ENCODE measurements around the gene DCUN1D1.

DCUN1D1 gene

DNA sequence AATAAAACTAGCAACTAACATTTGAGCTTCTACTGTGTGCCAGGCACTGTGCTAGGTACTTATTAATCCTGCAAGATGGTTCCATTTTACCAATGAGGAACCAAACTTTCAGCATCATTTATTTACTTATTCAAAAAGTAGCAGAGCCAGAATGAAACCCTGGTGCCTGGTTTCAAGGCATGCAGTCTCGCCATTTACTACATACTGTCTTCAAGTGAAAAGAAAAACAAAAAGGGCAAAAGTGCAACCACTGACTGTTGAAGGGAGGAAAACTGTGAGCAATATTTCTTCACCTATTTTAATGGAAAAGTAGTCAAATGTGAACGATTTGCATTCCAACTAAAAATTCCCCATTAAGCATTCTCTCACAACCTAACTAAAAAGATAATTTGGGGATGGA is 8.7 kb downstream of the DCUN1D1 start:
- no peak for DNase-seq

DNA sequence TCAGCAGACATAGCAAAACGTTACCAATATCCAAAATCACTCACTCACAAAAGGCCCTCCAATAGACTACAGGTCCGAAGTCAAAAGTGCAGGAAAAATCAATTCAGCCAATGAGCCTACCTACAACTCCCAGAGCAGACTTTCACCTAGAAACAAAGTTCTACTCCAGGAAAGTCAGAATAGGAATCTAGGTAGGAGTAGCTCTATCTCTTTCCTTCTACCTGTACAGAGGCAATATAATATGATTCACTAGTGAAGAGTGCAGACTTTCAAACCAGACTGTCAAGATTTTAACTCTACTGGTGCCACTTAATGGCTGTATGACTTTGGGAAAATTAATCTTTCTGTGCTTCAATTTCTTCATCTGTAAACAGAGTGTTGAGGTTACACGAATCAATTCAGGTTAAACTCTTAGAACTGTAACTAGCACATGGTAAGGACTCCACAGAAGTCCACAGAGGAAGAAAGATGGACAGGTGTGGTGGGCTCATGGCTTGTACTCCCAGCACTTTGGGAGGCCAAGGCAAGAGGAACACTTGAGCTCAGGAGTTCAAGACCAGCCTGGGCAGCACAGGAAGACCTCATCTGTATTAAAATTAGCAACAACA is 9.4 kb downstream of the DCUN1D1 start:
- DNase-seq: no peak

DNA sequence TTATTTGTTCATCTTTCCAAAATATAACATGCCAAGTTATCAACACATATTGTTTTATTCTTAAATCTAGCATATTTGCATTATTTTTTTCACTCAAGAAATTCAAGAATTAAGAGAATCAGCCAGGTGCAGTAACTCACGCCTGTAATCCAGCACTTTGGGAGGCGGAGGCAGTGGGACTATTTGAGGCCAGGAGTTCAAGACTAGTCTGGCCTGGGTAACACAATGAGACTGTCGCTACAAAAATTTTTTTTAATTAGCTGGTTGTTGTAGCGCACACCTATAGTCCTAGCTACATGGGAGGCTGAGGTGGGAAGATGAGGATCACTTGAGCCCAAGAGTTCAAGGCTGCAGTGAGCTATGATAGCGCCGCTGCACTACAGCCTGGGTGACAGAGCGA is 10.5 kb downstream of the DCUN1D1 start:
- no peak for DNase-seq

DNA sequence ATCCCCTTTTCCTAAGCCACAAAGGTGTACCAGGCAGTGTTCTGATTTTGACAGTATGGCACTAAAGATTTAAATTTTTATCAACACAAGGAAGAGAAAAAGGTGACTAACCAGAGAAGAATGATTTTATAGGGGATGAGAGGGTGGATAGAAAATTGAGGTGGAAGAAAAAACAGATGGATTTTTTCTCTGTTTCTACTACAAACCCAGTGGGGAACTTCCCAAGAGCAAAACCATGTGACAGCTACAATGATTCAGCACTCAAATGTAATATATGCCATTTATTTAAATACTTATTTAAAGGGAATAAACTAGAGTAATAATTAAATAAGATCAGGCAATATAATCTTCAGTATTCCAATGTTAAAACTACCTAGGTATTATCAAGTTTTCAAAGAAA is 11.1 kb downstream of the DCUN1D1 start:
- DNase-seq: no peak

DNA sequence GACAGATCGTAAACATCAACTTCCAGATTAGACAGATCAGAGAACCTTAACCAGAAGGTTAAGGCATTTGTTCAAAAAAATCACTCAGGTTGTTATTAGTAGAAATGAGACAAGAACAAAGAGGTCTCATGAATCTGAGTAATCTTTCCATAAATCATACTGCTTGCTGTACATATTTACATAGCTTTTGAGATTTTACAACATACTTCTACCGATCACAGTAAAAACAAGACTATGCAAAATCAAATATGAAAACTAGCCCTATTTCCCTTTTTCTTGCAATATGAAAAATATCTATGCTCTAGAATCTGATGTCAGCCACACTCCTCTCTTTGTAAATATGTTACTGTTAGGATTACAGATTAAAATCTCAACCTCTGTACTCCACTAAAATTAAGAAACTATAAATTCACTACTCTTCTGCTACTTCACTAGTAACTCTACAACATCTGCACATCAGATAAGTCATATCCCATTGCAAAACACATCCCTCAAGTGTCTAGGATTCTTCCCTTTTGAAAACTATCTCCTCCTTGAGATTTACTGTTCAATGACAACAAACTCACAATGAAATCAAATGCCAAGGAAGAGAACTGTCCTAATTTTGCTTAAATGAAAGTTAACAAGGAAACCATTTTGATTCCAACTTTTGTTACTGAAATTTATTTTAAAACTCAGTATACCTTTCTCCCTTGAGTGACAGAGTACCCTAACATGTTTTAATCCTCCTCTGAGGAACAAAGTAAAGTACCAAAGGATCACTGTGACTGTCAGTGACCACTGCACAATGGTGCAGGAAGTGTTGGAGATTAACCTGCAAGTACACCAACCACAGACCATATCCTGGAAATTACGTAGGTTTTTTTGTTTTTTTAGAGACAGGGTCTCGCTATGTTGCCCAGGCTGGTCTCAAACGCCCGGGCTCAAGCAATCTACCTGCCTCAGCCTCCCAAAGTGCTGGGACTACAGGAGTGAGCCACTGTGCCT is 12.8 kb downstream of the DCUN1D1 start:
- no peak for DNase-seq

DNA sequence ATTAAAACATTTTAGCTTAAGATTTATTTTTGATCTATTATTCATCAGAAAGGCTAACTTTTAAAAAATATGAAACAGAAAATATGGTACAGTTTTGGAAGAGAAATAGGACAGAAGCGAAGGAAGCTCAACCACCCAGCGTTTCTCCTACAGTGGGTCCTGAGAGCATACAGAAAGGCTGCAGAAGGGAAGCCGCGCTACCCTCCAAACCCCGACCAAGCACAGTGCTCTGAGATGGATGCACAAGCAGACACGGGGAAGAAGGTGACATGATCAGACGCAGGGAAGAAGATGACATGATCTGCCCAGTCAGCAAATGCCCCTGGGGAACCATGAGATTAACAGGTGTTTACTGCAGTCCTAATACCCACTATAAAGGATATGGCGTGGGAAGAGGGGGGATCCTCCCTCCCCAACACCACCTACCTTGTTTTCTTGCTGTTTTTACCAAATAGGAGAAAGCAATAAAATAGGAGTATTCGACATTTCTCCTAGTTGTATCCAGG is 14.4 kb downstream of the DCUN1D1 start:
- DNase-seq: no peak

DNA sequence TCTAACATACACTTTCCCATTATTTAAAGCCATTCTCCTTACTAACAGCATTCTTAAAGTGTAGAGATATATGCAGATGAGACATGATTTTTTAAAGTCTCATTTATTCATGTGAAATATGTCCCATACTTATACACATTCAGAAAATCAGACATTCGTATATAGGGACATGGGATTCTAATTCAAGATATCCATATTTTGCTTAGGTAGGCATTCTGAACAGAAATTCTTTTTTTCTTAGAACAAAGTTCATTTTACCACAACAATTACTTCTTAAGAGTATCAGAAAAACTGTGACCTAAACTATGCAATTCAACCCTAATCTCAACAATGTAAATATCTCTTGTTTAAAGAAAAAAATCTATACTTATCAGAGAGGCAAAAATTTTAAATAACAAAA is 16.2 kb downstream of the DCUN1D1 start:
- no peak for DNase-seq

DNA sequence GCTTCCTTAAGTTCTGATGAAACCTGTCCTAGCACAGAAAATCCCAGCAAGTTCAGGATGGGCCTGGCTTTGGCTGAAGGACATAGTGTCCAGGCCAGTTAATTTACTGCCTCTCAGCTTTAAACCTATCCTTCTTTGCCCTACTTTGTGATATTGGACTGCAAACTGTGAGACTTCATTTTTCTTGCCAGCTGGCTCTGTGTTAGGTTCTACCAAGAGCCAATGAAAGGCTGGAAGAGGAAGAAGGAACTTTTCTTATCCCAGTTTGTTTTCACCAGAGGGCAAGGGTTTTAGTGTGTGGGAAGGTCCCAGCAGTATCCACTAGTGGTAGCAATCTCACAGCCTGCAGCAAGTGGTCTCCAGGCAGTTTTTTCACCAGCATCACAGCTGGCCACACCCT is 18.2 kb downstream of the DCUN1D1 start:
- no peak for DNase-seq

DNA sequence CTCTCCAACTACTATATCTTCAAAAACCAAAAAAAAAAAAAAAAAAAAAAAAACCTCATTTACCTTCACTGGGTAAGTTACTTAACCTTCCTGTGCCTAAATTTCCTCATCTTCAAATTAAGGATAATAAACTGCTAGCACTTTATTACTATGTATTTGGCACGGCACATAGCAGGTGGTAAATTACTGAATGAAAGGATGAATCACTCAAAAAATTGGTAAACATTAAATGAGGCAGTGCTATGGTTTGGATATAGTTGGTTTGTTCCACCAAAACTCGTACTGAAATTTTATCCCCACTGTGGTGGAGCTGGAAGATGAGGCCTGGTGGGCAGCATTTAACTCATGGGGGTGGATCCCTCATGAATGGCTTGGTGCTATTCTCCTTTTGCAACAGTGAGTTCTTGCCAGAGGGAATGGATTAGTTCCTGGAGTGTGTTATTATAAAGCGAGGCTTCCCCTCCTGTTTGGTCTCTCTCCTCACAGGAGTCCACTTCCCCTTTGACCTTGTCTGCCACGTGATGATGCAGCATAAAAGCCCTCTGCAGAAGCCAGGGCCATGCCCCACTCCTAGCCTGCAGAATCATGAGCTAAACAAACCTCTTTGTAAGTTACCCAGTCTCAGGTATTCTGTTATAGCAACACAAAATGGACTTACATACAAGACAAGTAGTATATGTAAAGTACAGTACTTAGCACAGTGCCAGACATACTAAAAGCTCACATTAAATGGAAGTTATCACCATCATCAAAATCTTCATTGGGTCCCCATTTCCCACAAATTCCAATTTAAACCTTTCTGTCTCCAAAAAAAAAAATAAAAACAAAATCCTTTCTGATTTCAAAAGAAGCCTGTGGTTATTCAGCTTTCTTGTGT is 20.6 kb downstream of the DCUN1D1 start:
- DNase-seq: no peak

DNA sequence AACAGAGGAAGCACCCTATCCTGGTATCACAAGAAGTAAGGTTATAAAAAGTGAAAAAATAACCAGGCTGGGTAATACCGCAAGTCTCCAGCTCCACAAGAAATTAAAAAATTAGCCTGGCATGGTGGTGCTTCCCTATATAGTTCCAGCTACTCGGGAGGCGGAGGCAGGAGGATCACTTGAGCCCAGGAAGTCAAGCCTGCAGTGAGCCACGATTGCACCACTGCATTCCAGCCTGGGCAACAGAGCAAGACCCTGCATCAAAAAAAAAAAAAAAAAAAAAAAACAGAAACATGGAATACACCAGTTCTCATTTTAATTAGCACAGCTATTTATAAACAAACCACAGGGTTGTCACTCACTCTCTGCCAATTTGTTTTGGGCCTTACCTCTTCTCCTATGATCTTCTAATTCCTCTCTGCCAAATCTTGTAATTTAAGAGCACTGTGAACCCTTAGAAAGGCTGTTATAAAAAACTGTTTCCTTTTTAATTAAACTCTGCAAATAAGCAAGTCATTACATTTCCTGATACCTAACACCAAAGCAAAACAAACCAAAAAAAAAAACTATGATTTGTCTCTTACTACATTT is 22.6 kb downstream of the DCUN1D1 start:
- DNase-seq: no peak

DNA sequence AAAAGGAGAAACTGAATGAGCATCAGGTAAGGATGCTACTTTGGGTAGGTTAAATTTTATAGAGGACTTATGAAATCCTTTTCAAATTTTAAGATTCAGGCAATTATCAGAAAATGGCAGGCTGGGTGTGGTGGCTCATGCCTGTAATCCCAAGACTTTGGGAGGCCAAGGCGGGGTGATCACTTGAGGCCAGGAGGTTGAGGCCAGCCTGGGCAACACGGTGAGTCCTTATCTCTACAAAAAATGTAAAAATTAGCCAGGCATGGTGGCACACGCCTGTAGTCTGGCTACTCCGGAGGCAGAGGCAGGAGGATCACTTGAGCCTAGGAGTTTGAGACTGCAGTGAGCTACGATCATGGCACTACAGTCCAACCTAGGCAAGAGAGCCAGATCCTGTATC is 23.1 kb downstream of the DCUN1D1 start:
- no peak for DNase-seq

DNA sequence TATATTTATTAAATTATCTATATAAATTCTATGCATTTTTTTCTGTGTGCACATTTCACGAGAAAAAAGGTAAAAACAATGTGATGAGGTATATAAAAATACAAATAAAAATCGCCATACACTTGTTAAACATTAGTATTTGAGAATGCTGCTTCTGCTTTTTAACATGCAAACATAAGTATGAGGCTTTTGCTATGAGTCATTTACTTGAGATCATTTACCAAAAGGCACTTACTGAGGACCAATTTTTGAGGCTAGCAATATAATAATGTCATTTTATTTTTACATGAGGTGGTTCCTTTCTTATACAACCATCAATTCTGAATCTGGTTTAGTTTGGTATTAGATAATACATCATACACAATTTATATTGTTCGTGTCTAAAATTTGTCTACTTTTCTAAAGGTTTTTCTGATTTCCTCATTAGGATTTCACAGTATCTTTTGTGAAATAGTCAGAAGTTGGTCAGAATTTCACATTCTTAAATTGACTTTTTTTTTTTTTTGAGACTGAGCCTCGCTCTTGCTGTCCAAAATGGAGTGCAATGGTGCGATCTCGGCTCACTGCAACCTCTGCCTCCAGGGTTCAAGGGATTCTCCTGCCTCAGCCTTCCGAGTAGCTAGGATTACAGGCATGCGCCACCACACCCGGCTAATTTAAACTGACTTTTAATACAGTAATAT is 25.6 kb downstream of the DCUN1D1 start:
- DNase-seq: no peak

DNA sequence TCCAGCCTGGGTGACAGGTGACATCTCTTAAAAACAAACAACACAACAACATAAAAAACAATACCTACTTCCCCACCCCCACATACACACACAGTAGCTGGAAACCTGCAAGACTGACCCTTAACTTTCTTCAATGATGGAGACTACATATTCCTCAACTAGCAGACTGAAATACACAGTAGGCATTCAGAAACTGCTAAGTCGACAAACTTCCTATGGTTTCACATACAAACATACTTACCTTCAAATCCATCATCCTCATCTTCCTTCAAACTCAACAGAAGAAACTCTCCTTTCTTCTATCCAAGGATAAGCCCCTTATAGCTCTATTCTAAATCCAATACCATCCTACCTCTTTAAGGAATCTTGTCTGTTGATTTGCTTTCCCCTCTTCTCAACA is 30.6 kb downstream of the DCUN1D1 start:
- no peak for DNase-seq

DNA sequence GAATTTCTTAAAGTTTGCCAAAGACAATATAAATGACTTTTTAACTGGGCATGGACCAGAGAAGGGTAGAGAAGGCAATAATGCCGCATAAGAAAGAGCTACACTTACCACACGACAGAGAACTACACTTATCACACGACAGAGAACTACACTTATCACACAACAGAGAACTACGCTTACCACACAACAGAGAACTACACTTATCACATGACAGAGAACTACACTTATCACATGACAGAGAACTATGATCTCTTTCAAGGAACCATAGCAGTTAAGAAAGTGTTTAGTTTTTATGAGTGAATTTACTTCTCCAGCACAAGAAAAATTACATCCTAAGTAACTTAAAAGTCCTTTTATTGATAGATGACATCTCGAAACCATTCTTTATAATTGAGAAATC is 32.0 kb downstream of the DCUN1D1 start:
- no peak for DNase-seq

DNA sequence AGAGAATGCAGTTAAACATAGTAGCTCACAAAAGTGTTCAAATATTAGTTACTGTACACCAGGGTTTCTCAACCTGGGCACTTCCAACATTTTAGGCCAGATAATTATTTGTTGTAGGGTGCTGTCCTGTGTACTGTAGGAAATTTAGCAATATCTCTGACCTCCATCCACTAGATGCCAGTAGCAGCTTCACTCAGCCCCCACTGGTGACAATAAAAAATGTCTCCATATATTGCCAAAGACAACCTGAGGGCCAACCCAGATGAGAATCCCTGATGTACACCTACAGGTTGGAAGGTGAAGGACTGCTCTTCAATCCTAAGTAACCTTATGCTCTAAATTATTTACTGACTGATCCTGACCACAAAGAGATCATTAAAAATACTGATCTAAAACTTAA is 32.5 kb downstream of the DCUN1D1 start:
- DNase-seq: no peak

DNA sequence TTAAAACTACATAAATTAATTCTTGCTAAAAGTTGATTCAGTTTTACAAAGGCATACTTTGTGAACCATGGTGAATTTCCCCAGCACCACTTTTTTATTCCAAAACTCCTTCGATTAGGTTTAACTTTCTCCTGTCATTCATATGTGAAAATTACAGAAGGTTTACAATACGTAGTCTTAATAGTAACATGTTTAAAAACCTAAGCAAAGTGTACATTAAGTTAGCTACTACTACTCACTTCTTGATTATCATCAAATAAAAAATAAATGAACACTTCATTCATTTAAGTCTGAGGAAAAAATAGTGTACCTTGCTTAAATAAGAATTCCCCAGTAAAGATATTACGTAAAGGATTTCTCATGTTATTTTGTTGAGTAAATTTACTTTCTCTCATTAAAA is 38.6 kb downstream of the DCUN1D1 start:
- DNase-seq: no peak

DNA sequence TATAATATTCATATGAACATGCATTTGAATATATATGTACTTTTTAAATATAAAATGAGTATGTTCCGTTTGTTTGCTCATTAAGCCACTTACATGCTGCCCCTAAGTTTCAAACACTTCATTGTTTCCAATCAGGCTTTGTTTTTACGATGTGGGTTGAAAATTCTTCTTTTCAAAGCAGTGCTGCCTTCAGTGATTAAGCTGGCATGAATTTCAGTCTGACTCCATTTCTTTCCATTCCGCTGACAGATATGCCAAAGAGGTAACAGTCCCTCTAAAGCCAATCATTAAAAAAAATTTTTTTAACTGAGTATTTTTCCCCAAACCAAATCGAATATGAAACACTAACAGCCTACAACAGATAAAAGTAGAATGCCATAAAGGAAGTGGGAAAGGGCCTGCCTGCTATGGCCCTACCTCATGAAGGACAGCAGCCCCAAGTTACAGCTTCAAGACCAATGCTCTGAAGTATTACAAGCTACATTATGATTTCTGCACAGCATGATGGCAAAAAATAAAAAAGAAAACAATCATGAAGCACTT is 40.0 kb downstream of the DCUN1D1 start:
- no peak for DNase-seq

DNA sequence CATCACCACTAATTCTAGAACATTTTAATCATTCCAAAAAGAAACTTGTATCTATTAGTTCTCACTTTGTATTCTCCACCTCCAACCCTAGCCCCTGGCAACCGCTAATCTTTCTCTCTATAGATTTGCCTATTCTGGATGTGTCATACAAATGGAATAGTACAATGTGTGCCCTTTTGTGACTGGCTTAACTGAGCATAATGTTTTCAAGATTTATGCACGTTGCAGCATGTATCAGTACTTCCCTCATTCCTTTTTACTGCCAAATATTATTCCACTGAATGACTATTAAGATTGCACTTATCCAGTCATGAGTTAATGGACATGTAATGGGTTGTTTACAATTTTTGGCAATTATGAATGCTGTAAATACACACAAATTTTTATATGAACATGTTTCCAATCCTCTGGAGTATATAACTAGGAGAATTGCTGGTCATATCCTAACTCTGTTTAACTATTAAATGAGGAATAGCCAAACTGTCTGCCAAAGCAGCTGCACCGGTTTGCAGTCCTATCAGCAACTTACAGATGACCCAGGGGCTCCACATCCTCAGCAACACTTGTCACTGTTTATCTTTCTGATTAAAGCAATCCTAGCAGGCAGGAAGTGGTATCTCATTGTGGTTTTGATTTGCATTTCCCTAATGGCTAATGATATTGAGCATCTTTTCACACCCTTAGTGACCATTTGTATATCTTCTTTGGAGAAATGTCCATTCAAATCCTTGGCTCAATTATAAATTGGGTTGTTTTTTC is 42.9 kb downstream of the DCUN1D1 start:
- no peak for DNase-seq

DNA sequence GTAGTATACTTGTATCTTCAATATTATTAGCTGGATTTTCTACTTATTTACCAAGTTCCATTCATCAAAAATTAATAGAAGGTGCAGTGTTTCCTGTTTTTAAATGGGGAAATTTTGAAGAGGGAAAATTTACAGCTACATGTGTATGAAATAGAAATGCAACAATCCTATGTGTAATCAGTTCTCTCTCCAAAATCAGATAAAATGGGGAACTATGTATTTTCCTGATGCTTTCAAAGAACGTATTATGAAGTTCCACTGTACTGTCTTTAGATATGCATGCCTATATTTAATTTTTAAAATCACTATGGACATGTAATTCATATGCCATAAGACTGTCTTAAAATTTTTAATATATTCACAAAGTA is 43.4 kb downstream of the DCUN1D1 start:
- no peak for DNase-seq

DNA sequence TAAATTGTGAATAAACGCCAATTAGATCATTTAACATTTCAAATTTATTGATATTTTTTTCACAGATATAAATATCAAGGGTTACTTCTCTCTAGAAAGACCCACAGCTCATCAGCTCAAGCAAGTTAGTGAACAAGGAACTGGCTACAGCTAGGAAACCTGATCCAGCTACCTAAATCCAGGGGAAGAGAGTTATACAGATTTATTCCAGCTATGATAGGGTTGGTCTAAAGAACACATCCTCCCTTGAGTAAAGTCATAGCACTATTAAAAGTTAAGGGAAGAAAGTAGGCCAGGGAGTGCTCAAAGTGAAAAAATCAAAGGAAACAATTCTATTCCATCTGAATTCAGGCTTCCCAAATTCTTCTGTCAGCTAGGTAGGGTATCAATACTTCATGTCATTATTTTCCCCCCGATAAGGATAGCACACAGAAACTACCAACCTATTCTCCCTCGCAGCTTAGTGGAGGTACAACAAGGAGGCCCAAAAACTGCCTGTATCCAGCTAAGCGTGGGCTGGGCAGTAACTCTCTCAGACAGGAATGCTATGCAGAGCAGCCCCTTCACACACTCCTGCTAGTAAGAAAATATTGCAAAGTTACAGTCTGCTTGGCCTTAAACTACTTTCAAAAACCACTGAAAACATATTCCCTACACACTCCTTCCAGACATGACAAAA is 44.0 kb downstream of the DCUN1D1 start:
- DNase-seq: no peak

DNA sequence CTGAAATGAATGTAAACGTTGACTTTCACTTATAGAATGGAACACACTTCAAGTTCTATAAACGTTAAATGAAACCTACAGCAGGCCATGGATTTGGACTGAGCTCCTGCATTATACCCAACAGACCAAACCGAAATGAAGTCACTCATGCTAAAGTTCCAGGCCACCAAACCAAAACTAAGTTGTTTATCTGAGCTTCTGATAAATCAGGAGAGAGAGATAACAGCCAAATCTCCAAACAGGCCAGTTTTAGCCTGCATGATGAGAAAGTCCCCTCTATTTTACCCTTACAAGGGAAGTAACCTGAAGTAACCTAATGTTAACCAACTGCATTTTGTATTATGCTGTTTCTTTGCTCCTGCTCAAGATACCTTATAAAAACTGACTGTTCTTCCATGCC is 44.5 kb downstream of the DCUN1D1 start:
- no peak for DNase-seq
